DOHH2 (cell line): ENCODE results near the gene CDH12.

Experiments
- EZH2phosphoT487 ChIP-seq: fragments of 200-600 bp; sonication (generic); IDR thresholded peaks from 2 replicates; pipeline ENCODE4 v1.6.1; 2017; ENCODE audit warnings: borderline replicate concordance, mild to moderate bottlenecking, antibody characterized with exemption, low read length, moderate library complexity, mixed read lengths
- TF ChIP-seq, protein P1 (sequence below): fragments of 200-600 bp; sonication (generic); IDR thresholded peaks from one replicate; pipeline ENCODE4 v1.5.1; 2014; ENCODE audit warnings: antibody characterized with exemption, mild to moderate bottlenecking, low read depth, low read length; ENCODE audit not compliant: poor library complexity, severe bottlenecking

- TF ChIP-seq, protein P1, sequence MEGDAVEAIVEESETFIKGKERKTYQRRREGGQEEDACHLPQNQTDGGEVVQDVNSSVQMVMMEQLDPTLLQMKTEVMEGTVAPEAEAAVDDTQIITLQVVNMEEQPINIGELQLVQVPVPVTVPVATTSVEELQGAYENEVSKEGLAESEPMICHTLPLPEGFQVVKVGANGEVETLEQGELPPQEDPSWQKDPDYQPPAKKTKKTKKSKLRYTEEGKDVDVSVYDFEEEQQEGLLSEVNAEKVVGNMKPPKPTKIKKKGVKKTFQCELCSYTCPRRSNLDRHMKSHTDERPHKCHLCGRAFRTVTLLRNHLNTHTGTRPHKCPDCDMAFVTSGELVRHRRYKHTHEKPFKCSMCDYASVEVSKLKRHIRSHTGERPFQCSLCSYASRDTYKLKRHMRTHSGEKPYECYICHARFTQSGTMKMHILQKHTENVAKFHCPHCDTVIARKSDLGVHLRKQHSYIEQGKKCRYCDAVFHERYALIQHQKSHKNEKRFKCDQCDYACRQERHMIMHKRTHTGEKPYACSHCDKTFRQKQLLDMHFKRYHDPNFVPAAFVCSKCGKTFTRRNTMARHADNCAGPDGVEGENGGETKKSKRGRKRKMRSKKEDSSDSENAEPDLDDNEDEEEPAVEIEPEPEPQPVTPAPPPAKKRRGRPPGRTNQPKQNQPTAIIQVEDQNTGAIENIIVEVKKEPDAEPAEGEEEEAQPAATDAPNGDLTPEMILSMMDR, result no peak
- no peak for TF ChIP-seq EZH2phosphoT487
Observed at GRCh38 chr5:22842574-22842973, 10.6 kb downstream of the CDH12 start.
